GM12873 (cell line): Measurements from ENCODE around the gene RASSF1.

Experiments used
- CTCF ChIP-seq: IDR thresholded peaks from 2 replicates; pipeline ENCODE4 v1.5.1; 2012; ENCODE audit warnings: low read depth, mild to moderate bottlenecking, moderate library complexity, low read length, control low read depth; ENCODE audit not compliant: insufficient read depth; ENCODE audit errors: missing control alignments

The RASSF1 gene

GRCh38 chr3:50345586-50346234, 5.1 kb upstream of the RASSF1 start, which contains the start of gene ZMYND10:
TSS of gene ZMYND10 (minus strand) at chr3:50345732. CDS start at chr3:50345579, 153 bp downstream.
- TF ChIP-seq CTCF, result no peak

- TF ChIP-seq CTCF, result no peak
Measured at GRCh38 chr3:50345008-50345407, 4.4 kb upstream of the RASSF1 start.

GRCh38 chr3:50342813-50343633, 2.4 kb upstream of the RASSF1 start:
- TF ChIP-seq CTCF, result no peak

- TF ChIP-seq CTCF, result no peak
Measured at GRCh38 chr3:50341996-50342650, 1.5 kb upstream of the RASSF1 start.

GRCh38 chr3:50341537-50341936, 901 bp upstream of the RASSF1 start:
- TF ChIP-seq CTCF, result no peak

- TF ChIP-seq CTCF, result no peak
Measured at GRCh38 chr3:50340147-50340447, 539 bp downstream of the RASSF1 start.

- TF ChIP-seq CTCF, result no peak
Measured at GRCh38 chr3:50339485-50340146, 1.0 kb downstream of the RASSF1 start.
